ENCODE measurements around the gene NCBP2L.

The NCBP2L gene

GRCh38 chrX:107747596-107748161 is 29.9 kb upstream of the NCBP2L start:
- TF ChIP-seq, protein P1, sequence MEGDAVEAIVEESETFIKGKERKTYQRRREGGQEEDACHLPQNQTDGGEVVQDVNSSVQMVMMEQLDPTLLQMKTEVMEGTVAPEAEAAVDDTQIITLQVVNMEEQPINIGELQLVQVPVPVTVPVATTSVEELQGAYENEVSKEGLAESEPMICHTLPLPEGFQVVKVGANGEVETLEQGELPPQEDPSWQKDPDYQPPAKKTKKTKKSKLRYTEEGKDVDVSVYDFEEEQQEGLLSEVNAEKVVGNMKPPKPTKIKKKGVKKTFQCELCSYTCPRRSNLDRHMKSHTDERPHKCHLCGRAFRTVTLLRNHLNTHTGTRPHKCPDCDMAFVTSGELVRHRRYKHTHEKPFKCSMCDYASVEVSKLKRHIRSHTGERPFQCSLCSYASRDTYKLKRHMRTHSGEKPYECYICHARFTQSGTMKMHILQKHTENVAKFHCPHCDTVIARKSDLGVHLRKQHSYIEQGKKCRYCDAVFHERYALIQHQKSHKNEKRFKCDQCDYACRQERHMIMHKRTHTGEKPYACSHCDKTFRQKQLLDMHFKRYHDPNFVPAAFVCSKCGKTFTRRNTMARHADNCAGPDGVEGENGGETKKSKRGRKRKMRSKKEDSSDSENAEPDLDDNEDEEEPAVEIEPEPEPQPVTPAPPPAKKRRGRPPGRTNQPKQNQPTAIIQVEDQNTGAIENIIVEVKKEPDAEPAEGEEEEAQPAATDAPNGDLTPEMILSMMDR (IDR thresholded peaks at IDR 0.05; ENCODE audit: control extremely low read depth, extremely low read depth, low read depth, missing control alignments): no peak
- CTCF ChIA-PET: no interaction called here
- POLR2A ChIA-PET: no interaction called here
- no peak for DNase-seq (ENCODE audit: extremely low spot score)

DNA sequence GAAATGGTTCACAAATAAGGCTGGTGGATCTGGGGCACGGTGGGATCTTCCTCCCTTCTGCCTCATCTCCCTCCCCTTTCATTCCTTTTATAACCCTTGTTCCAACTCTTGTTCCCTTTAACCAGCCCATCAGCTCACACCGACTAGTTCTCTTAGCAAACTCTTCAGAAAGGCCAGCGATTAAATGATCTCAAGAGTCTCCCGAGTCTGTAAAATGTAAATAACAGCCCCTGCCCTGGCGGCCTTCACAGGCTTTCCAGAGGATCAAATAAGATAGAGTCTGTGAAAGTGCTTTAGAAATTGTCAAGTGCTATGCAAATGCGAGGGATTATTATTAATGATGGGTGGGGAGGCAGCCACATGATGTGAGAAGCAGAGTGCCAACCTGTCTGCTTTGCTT is 29.0 kb upstream of the NCBP2L start:
- no peak for DNase-seq (ENCODE audit: extremely low spot score)
- TF ChIP-seq, protein P1 (IDR thresholded peaks at IDR 0.05; ENCODE audit: control extremely low read depth, extremely low read depth, low read depth, missing control alignments): no peak
- POLR2A ChIA-PET: no interaction called here
- CTCF ChIA-PET: no interaction called here

GRCh38 chrX:107750263-107750662 is 27.3 kb upstream of the NCBP2L start:
- TF ChIP-seq, protein P1 (IDR thresholded peaks at IDR 0.05; ENCODE audit: control extremely low read depth, extremely low read depth, low read depth, missing control alignments): no peak

DNA sequence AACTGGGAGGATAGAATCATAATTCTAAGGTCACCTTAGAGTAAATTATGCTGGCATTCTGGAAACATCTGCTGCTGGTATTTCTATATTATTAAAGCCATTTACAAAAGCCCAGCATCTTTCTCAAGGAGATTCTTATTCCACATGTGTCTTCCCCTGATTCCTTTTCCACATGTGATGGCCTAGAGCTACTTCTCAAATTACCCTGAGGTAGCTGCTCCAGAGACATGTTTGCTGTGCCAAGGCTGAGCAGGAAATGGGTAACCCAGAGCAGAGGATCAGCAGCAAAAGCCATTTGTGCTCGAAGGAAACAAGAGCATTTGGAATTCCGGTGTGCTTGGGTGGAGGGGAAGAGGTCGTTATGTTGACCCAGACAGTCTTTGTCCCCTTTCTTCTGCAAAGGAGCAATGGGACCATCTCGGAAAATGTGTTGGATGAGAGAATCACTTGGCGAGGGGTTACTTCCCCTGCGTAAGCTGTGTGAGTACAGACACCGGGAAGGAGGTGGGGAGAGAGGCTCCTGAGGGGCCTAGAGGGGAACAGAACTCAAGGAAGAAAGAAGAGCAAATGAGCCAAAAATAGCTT is 26.6 kb upstream of the NCBP2L start:
- CTCF ChIA-PET: interaction anchor here (1.2 to 1.4 kb wide), 2 partner anchors 33 to 75 kb away, joined by 3 read pairs; no protein-coding TSS in a partner anchor
- TF ChIP-seq, protein P1 (IDR thresholded peaks at IDR 0.05; ENCODE audit: control extremely low read depth, extremely low read depth, low read depth, missing control alignments): no peak
- POLR2A ChIA-PET: no interaction called here
- no peak for DNase-seq (ENCODE audit: extremely low spot score)

More at GRCh38 chrX:107750263-107750662, 27.3 kb upstream of the NCBP2L start:
- POLR2A ChIA-PET: no interaction called here
- DNase-seq (ENCODE audit: extremely low spot score): no peak
- CTCF ChIA-PET: interaction anchor here (1.2 to 1.4 kb wide), 2 partner anchors 33 to 74 kb away, joined by 3 read pairs; no protein-coding TSS in a partner anchor

DNA sequence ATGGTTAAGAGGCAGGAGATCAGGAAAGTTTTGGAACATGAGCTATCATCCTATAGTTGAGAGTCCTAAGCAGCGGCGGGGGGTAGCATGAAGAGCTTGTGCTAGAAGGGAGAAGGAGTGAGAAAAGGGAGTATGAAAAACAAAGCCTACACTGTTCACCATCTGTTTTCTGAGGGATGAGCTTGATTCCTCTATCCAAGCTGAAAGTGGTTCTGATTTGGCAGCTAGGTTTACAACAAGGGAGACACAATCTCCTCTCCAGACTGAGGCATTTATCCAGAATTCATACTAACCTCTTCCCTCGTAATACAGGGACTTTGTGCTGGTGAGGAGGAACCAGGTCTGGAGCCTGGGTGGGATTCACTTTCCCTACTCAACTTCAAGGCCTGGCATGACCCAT is 25.5 kb upstream of the NCBP2L start:
- CTCF ChIA-PET: interaction anchor here (0.9 to 1.8 kb wide), 5 partner anchors 11 to 96 kb away, joined by 3 to 6 read pairs (median 5); partner anchors contain the start of gene NCBP2L
- TF ChIP-seq, protein P1 (IDR thresholded peaks at IDR 0.05; ENCODE audit: control extremely low read depth, extremely low read depth, low read depth, missing control alignments): no peak

GRCh38 chrX:107752714-107753113 is 24.8 kb upstream of the NCBP2L start:
- ChIA-PET POLR2A (no interaction called here), CTCF (interaction anchor here (0.9 to 1.8 kb wide), 6 partner anchors 11 to 97 kb away, joined by 3 to 6 read pairs (median 4); partner anchors contain the start of gene NCBP2L)
- TF ChIP-seq, protein P1 (IDR thresholded peaks at IDR 0.05; ENCODE audit: control extremely low read depth, extremely low read depth, low read depth, missing control alignments): no peak
- DNase-seq (ENCODE audit: extremely low spot score): no peak

More for the DNA sequence above, 25.5 kb upstream of the NCBP2L start:
- POLR2A ChIA-PET: no interaction called here
- DNase-seq (ENCODE audit: extremely low spot score): no peak

Measured in GM10248 (cell line).